SK-N-SH (cell line): ENCODE measurements around the gene IFT27. TPM values are rescaled to one million over a fixed set of nuclear protein-coding genes. Genes with fewer than 3 reads are reported as not detected.

Experiments
- CTCF ChIA-PET: fragments of 300-600, 350-600 bp; formaldehyde crosslinking; extraction: SDS; loops from one replicate; lab custom pipeline; 2021; lab: Yijun Ruan, JAX
- POLR2A ChIA-PET: fragments of 350-600 bp; sonication (Branson Sonifier 250); formaldehyde crosslinking; extraction: SDS; loops from one replicate; lab custom pipeline; 2020; ENCODE audit warnings: antibody characterized with exemption, inconsistent platforms; lab: Yijun Ruan, JAX
- DNase-seq: peaks from one replicate; pipeline ENCODE4 v3.0.0; 2012
- H2AFZ ChIP-seq: fragments of 200-600 bp; sonication (generic); 2 replicates; pipeline ENCODE4 v1.8.1; 2016; ENCODE audit warnings: antibody characterized with exemption, mild to moderate bottlenecking, low read depth
- H3F3A ChIP-seq: fragments of 200-600 bp; sonication (generic); replicated peaks from 2 replicates; pipeline ENCODE3; 2016; ENCODE audit warnings: antibody characterized with exemption, mild to moderate bottlenecking; ENCODE audit not compliant: insufficient read depth
- H3K27ac ChIP-seq, 2 experiments: fragments of 200-500 bp in 1 of 2; fragments of 200-600 bp in 1 of 2; sonication (Bioruptor generic) in 1 of 2; sonication (generic), shearing (Covaris generic) in 1 of 2; 2 replicates each; pipeline versions ENCODE4 v1.5.1 to v1.6.1; 2014 to 2016; ENCODE audit warnings: low read depth in 2 of 2, inconsistent platforms in 1 of 2, low read length in 1 of 2, mild to moderate bottlenecking in 1 of 2, mixed read lengths in 1 of 2
- H3K27me3 ChIP-seq: fragments of 200-600 bp; sonication (generic), shearing (Covaris generic); 2 replicates; pipeline ENCODE4 v1.6.1; 2016; ENCODE audit warnings: mixed run types; ENCODE audit not compliant: insufficient read depth
- H3K36me3 ChIP-seq, 2 experiments: fragments of 200-500 bp in 1 of 2; fragments of 200-600 bp in 1 of 2; sonication (Bioruptor generic) in 1 of 2; sonication (generic) in 1 of 2; replicated peaks in 1 of 2; 2 replicates each; pipeline versions ENCODE3 to v1.5.1; 2014 to 2016; ENCODE audit warnings: low read length in 1 of 2, mild to moderate bottlenecking in 1 of 2; ENCODE audit not compliant: insufficient read depth in 2 of 2, control insufficient read depth in 1 of 2
- H3K4me1 ChIP-seq, 2 experiments: fragments of 200-500 bp in 1 of 2; fragments of 200-600 bp in 1 of 2; sonication (Bioruptor generic) in 1 of 2; sonication (generic), shearing (Covaris generic) in 1 of 2; 2 replicates each; pipeline versions ENCODE4 v1.5.1 to v1.6.1; 2014 to 2016; ENCODE audit warnings: low read depth in 1 of 2, low read length in 1 of 2, mixed run types in 1 of 2; ENCODE audit not compliant: insufficient read depth in 2 of 2, control insufficient read depth in 1 of 2
- H3K4me2 ChIP-seq: fragments of 200-600 bp; sonication (generic), shearing (Covaris generic); 2 replicates; pipeline ENCODE4 v1.6.1; 2017; ENCODE audit warnings: mixed run types
- H3K4me3 ChIP-seq, 2 experiments: fragments of 200-500 bp in 1 of 2; fragments of 200-600 bp in 1 of 2; sonication (Bioruptor generic) in 1 of 2; sonication (generic), shearing (Covaris generic) in 1 of 2; 2 replicates each; pipeline versions ENCODE4 v1.5.1 to v1.8.1; 2014 to 2016; ENCODE audit warnings: low read depth in 2 of 2, inconsistent platforms in 1 of 2, low read length in 1 of 2, mild to moderate bottlenecking in 1 of 2, mixed read lengths in 1 of 2, moderate library complexity in 1 of 2
- H3K79me2 ChIP-seq: fragments of 200-600 bp; sonication (generic); 2 replicates; pipeline ENCODE4 v1.8.1; 2017; ENCODE audit warnings: mild to moderate bottlenecking; ENCODE audit not compliant: insufficient read depth
- H3K9ac ChIP-seq: fragments of 200-600 bp; sonication (generic); 2 replicates; pipeline ENCODE4 v1.6.1; 2017; ENCODE audit warnings: mixed run types
- H3K9me2 ChIP-seq: fragments of 200-600 bp; sonication (generic); 2 replicates; pipeline ENCODE4 v1.6.1; 2017; ENCODE audit warnings: mixed run types
- H3K9me3 ChIP-seq: fragments of 200-600 bp; sonication (generic); 2 replicates; pipeline ENCODE4 v1.6.1; 2017; ENCODE audit warnings: mixed run types, mild to moderate bottlenecking, moderate library complexity
- H4K20me1 ChIP-seq: fragments of 200-600 bp; sonication (generic); 2 replicates; pipeline ENCODE4 v1.6.1; 2017; ENCODE audit warnings: mild to moderate bottlenecking, mixed run types; ENCODE audit not compliant: insufficient read depth
- CHD2 ChIP-seq: fragments of 150-350 bp; IDR thresholded peaks from 2 replicates; pipeline ENCODE4 v1.6.1; 2018; ENCODE audit warnings: low read length; ENCODE audit not compliant: partially characterized antibody
- ELF1 ChIP-seq: IDR thresholded peaks from 2 replicates; pipeline ENCODE4 v1.4.0; 2012
- FOXM1 ChIP-seq: IDR thresholded peaks from 2 replicates; pipeline ENCODE4 v1.4.0; 2012; ENCODE audit warnings: low read depth, mild to moderate bottlenecking
- GABPA ChIP-seq: IDR thresholded peaks from 2 replicates; pipeline ENCODE4 v1.4.0; 2012; ENCODE audit warnings: low read depth, mild to moderate bottlenecking
- IRF3 ChIP-seq: fragments of 150-350 bp; IDR thresholded peaks from 2 replicates; pipeline ENCODE4 v1.6.1; 2016; ENCODE audit warnings: mild to moderate bottlenecking, low read depth, low read length
- MEF2A ChIP-seq: IDR thresholded peaks from 2 replicates; pipeline ENCODE4 v1.4.0; 2012; ENCODE audit warnings: low read depth, borderline replicate concordance
- MXI1 ChIP-seq: IDR thresholded peaks from 2 replicates; pipeline ENCODE4 v1.6.1; 2012; ENCODE audit warnings: mild to moderate bottlenecking, low read depth, low read length, improper control_type of control experiment
- NRF1 ChIP-seq: IDR thresholded peaks from 2 replicates; pipeline ENCODE4 v1.6.1; 2012; ENCODE audit warnings: low read depth, mild to moderate bottlenecking, low read length
- TAF1 ChIP-seq: IDR thresholded peaks from 2 replicates; pipeline ENCODE4 v1.6.1; 2012; ENCODE audit warnings: low read depth, mild to moderate bottlenecking, low read length, moderate library complexity, borderline replicate concordance
- TEAD4 ChIP-seq: IDR thresholded peaks from 2 replicates; pipeline ENCODE4 v1.4.0; 2012; ENCODE audit warnings: mild to moderate bottlenecking, borderline replicate concordance; ENCODE audit not compliant: insufficient read depth
- USF2 ChIP-seq: fragments of 150-350 bp; IDR thresholded peaks from 2 replicates; pipeline ENCODE4 v1.6.1; 2017; ENCODE audit warnings: antibody characterized with exemption, low read length, low read depth, borderline replicate concordance
- WGBS: methylation state at CpG from one replicate; pipeline ENCODE4 v1.1.6; 2017; ENCODE audit warnings: low lambda C conversion rate; 5-methylcytosine and 5-hydroxymethylcytosine counted together
- polyA plus RNA-seq, 3 experiments: library from polyadenylated mRNA; depleted of rRNA; stranded (reverse); fragments of >200 nt; gene quantifications; 2 replicates each; pipeline ENCODE4 v1.2.3, GENCODE V29; 2012
- TF ChIP-seq, protein P1 (sequence below): IDR thresholded peaks from 2 replicates; pipeline ENCODE4; 2012

The IFT27 gene
- polyA plus RNA-seq, 1 of the 3 experiments (the other 2 are of a cell fraction) = 29.4 TPM

DNA sequence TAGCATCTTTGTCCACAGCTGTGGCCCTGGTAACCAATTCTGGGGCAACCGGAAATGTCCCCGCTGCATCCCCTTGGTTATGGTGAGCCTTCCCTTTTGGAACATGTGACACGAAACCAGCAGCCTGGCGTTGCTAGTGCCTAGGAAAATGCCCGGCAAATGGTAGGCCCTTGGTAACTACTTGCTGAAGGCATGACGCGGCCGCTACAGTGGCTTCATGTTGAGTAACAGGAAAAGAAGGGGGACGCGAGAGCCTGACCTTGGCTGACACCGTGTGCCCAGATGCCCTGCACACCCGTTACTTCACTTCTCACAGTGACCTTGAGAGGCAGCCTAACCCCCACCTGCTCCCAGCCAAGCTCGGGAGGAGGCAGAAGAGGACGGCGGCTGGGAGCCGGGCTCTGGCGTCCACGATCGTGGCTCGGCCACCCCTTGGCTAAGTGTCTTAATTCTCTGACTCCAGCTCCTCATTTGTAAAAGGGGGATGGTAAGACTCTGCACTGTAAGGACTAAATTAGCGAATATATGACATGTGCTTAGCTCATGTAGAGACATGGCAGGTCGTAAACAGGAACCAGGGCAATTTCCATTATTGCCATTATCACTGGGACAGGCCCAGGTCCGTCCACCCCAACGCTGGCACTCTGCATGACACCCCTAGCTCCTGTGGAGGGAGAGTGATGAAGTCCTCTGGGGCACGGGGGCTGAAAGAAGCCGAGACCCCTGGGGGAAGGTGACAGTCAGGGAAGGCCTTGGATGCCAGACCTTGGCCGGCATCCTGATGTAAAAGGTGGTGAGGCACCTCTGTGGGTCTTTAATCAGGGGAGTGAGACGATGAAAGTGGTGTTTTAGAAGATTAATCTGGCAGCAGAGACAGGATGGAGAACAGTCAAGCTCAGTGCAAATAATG, 18.9 kb downstream of the IFT27 start:
- no peak for DNase-seq
- no peaks in the 10 kb centered on the region for H3K27me3 ChIP-seq
- H3F3A ChIP-seq = no peaks in the 10 kb centered on the region
- no peak overlapping the region for H3K4me3 ChIP-seq
- no peaks in the 10 kb centered on the region for H3K79me2 ChIP-seq
- H3K36me3 ChIP-seq = no peaks in the 10 kb centered on the region
- no peak overlapping the region for H3K27ac ChIP-seq
- no peak overlapping the region for H2AFZ ChIP-seq
- ChIA-PET CTCF (interaction anchor here (0.6 to 4.0 kb wide), 28 partner anchors 9 to 263 kb away, joined by 3 to 52 read pairs (median 5); no protein-coding TSS in a partner anchor), POLR2A (interaction anchor here (3.2 kb wide), 1 partner anchor 19 kb away, joined by 11 read pairs; the partner anchor contains the start of gene IFT27)
- H3K9me3 ChIP-seq = no peaks in the 10 kb centered on the region
- no peak for TF ChIP-seq TEAD4
- TF ChIP-seq FOXM1 = no peak
- no peak for TF ChIP-seq TAF1
- no peak for TF ChIP-seq NRF1
- no peak for TF ChIP-seq MEF2A
- TF ChIP-seq GABPA = no peak
- TF ChIP-seq USF2 = no peak
- no peak for TF ChIP-seq ELF1
- TF ChIP-seq, protein P1, sequence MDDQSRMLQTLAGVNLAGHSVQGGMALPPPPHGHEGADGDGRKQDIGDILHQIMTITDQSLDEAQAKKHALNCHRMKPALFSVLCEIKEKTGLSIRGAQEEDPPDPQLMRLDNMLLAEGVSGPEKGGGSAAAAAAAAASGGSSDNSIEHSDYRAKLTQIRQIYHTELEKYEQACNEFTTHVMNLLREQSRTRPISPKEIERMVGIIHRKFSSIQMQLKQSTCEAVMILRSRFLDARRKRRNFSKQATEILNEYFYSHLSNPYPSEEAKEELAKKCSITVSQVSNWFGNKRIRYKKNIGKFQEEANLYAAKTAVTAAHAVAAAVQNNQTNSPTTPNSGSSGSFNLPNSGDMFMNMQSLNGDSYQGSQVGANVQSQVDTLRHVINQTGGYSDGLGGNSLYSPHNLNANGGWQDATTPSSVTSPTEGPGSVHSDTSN = no peak
- no peak for TF ChIP-seq IRF3
- H3K4me2 ChIP-seq = no peak overlapping the region
- no peak overlapping the region for H3K9ac ChIP-seq
- no peaks in the 10 kb centered on the region for H4K20me1 ChIP-seq
- H3K4me1 ChIP-seq = peaks cover 0 to 5% of the 10 kb centered on the region in 2 experiments; a peak in 1 of 4 replicates
- WGBS = 68% methylated on average over 23 of the region's 28 CpGs
- H3K9me2 ChIP-seq = no peaks in the 10 kb centered on the region

DNA sequence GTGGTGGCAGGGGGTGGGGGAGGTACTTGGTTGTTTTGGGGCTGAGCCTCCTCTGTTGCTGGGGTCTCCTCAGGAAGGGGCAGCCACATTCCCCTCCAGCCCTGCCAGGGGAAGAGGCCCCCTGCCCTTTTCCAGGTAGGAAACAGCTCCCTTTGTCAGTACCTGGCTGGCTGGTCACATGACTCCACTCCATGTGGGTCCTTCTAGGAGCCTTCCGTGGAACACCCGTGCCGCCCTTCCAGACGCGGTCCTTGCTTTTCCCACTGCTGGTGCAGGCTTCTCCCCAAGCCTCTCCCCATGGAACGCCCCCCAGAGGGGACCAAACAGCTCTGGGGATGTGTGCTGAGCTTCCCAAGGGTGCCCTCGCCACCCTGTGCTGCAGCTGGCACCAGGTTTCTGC, 19.9 kb downstream of the IFT27 start:
- Histone ChIP-seq H2AFZ (no peak overlapping the region), H3K36me3 (no peaks in the 10 kb centered on the region), H3K79me2 (no peaks in the 10 kb centered on the region), H4K20me1 (no peaks in the 10 kb centered on the region), H3K9me3 (no peaks in the 10 kb centered on the region), H3K27ac (no peak overlapping the region), H3K4me1 (peaks cover 0 to 5% of the 10 kb centered on the region in 2 experiments; a peak in 1 of 4 replicates), H3K9me2 (no peaks in the 10 kb centered on the region), H3K27me3 (no peaks in the 10 kb centered on the region), H3K4me2 (no peak overlapping the region), H3K4me3 (no peak overlapping the region), H3K9ac (no peak overlapping the region), H3F3A (no peaks in the 10 kb centered on the region)
- POLR2A ChIA-PET = interaction anchor here (1.3 kb wide), 1 partner anchor 12 kb away, joined by 3 read pairs; no protein-coding TSS in a partner anchor
- no peak for TF ChIP-seq MXI1
- no peak for TF ChIP-seq CHD2
- no peak for TF ChIP-seq TAF1
- DNase-seq = no peak
- WGBS = 20% methylated on average over 1 of the region's 7 CpGs
- CTCF ChIA-PET = interaction anchor here (0.7 to 4.0 kb wide), 6 partner anchors 12 to 222 kb away, joined by 3 to 52 read pairs (median 7); no protein-coding TSS in a partner anchor
